Breast epithelium (tissue), 4 donors: ENCODE results near the gene WTAP. TPM values are rescaled to one million over a fixed set of nuclear protein-coding genes. Genes with fewer than 3 reads are reported as not detected.
"Not testable (repeated sequence)": the region's sequence is repeated elsewhere in the genome, so short reads cannot be mapped to it uniquely, and the experiment has no call there.

ENCODE experiments used
- DNase-seq, 2 donors: peaks; one replicate each; pipeline ENCODE4 v3.0.0-alpha.2; 2019; ENCODE audit warnings: low spot score in 2 of 2
- H3K27ac ChIP-seq, 2 donors: fragments of 200-600 bp; sonication (generic) in 1 of 2; one replicate each; pipeline ENCODE4 v1.5.1; 2016 to 2019; ENCODE audit warnings: mild to moderate bottlenecking in 1 of 2
- H3K27me3 ChIP-seq, 2 donors: fragments of 200-600 bp; sonication (generic) in 1 of 2; one replicate each; pipeline versions ENCODE4 v1.5.1 to v1.6.0; 2017 to 2019; ENCODE audit warnings: control low read depth in 1 of 2, mild to moderate bottlenecking in 1 of 2
- H3K36me3 ChIP-seq: fragments of 200-600 bp; one replicate; pipeline ENCODE4 v1.5.1; 2019
- H3K4me1 ChIP-seq, 2 donors: fragments of 200-600 bp; sonication (generic); one replicate each; pipeline ENCODE4 v1.5.1; 2016 to 2019; ENCODE audit warnings: control low read depth in 1 of 2
- H3K4me3 ChIP-seq, 3 donors: fragments of 200-600 bp; sonication (generic); 1 replicate in 2 of 3; 2 replicates in 1 of 3; pipeline ENCODE4 v1.5.1; 2016 to 2019; ENCODE audit warnings: mild to moderate bottlenecking in 3 of 3, moderate library complexity in 2 of 3
- H3K9me3 ChIP-seq, 2 donors: fragments of 200-600 bp; sonication (generic) in 1 of 2; one replicate each; pipeline ENCODE4 v1.5.1; 2016 to 2019; ENCODE audit warnings: control low read depth in 1 of 2
- CTCF ChIP-seq, 3 donors: fragments of 450-650 bp; IDR thresholded peaks; one replicate each; pipeline ENCODE4 v1.5.1; 2016 to 2017; ENCODE audit warnings: antibody characterized with exemption in 3 of 3, mild to moderate bottlenecking in 3 of 3, moderate library complexity in 3 of 3
- POLR2A ChIP-seq: fragments of 450-650 bp; IDR thresholded peaks from one replicate; pipeline ENCODE4 v1.6.1; 2016; ENCODE audit warnings: antibody characterized with exemption, mild to moderate bottlenecking, moderate library complexity
- POLR2AphosphoS5 ChIP-seq, 3 donors: sonication (generic); formaldehyde crosslinking; IDR thresholded peaks; one replicate each; pipeline ENCODE4 v1.6.1; 2017; ENCODE audit warnings: antibody characterized with exemption in 3 of 3
- intact Hi-C: fragments of 100-400 bp; cut with DNase I; formaldehyde crosslinking; loops from one replicate; pipeline ENCODE4 v1.15.1; 2023; ENCODE audit warnings: low total_unique reads
- total RNA-seq, 3 donors: library from RNA; depleted of rRNA; stranded (reverse); fragments of >200 nt; gene quantifications; one replicate each; pipeline ENCODE4 v1.1.0, GENCODE V29; 2016

WTAP gene
- total RNA-seq, 3 donors from 2014 or later = 115 to 153 (median 116) TPM

- H3K4me1 ChIP-seq = peaks cover 0 to 11% of the 10 kb centered on the region in 2 donors
Measured at GRCh38 chr6:159693894-159694545, 33.3 kb upstream of the WTAP start.

GRCh38 chr6:159695984-159696383, 31.3 kb upstream of the WTAP start:
- intact Hi-C loops = no loop called here
- TF ChIP-seq CTCF (IDR thresholded peaks at IDR 0.05) = no peak
- no peak for TF ChIP-seq POLR2A
- no peak for TF ChIP-seq POLR2AphosphoS5 (IDR thresholded peaks at IDR 0.05)
- Histone ChIP-seq H3K36me3 (no peaks in the 10 kb centered on the region), H3K4me3 (no peak overlapping the region), H3K27ac (no peak overlapping the region), H3K9me3 (no peaks in the 10 kb centered on the region), H3K4me1 (peaks cover 0 to 5% of the 10 kb centered on the region in 2 donors), H3K27me3 (no peaks in the 10 kb centered on the region)
- no peak for DNase-seq

More at GRCh38 chr6:159693894-159694545, 33.3 kb upstream of the WTAP start:
- intact Hi-C loops = loop anchor here (2.0 to 5.0 kb wide), 2 partner anchors 33 to 93 kb away; partner anchors contain the start of genes TCP1 and WTAP
- H3K4me3 ChIP-seq = peak overlapping the region; percentile 94 to 95 (median 95)
- TF ChIP-seq POLR2A = no peak
- TF ChIP-seq POLR2AphosphoS5 (IDR thresholded peaks at IDR 0.05) = peak in 2 of 3 donors; percentile 56 to 78
- no peak for TF ChIP-seq CTCF (IDR thresholded peaks at IDR 0.05)
- peak overlapping the region; percentile 93 to 97 for H3K27ac ChIP-seq
- DNase-seq = no peak
- no peaks in the 10 kb centered on the region for H3K36me3 ChIP-seq
- H3K9me3 ChIP-seq = no peaks in the 10 kb centered on the region
- no peaks in the 10 kb centered on the region for H3K27me3 ChIP-seq

- H3K4me1 ChIP-seq = no peaks in the 10 kb centered on the region
- no peaks in the 10 kb centered on the region for H3K9me3 ChIP-seq
- no peaks in the 10 kb centered on the region for H3K27me3 ChIP-seq
- H3K4me3 ChIP-seq = peak overlapping the region in 1 of 3 donors; percentile 36
- intact Hi-C loops = no loop called here
- TF ChIP-seq POLR2AphosphoS5 (IDR thresholded peaks at IDR 0.05) = no peak
- TF ChIP-seq CTCF (IDR thresholded peaks at IDR 0.05) = no peak
- TF ChIP-seq POLR2A = no peak
- no peak for DNase-seq
- H3K27ac ChIP-seq = peak overlapping the region; percentile 85 to 94
- H3K36me3 ChIP-seq = no peaks in the 10 kb centered on the region
Measured at GRCh38 chr6:159700970-159701369, 26.3 kb upstream of the WTAP start.

- no peaks in the 10 kb centered on the region for H3K36me3 ChIP-seq
- peak; percentile 37 to 50 (median 43) for TF ChIP-seq POLR2AphosphoS5 (IDR thresholded peaks at IDR 0.05)
- peak in 1 of 3 donors; percentile 8 for TF ChIP-seq CTCF (IDR thresholded peaks at IDR 0.05)
- TF ChIP-seq POLR2A = no peak
- H3K9me3 ChIP-seq = no peaks in the 10 kb centered on the region
- peak overlapping the region; percentile 85 to 94 for H3K27ac ChIP-seq
- intact Hi-C loops = no loop called here
- H3K4me3 ChIP-seq = no peak overlapping the region
- no peaks in the 10 kb centered on the region for H3K27me3 ChIP-seq
- no peaks in the 10 kb centered on the region for H3K4me1 ChIP-seq
- no peak for DNase-seq
Measured at GRCh38 chr6:159701413-159701999, 25.8 kb upstream of the WTAP start.

GRCh38 chr6:159710603-159711002, 16.7 kb upstream of the WTAP start:
- H3K4me3 ChIP-seq, H3K27me3 ChIP-seq, H3K27ac ChIP-seq, intact Hi-C loops, H3K36me3 ChIP-seq, DNase-seq, H3K9me3 ChIP-seq: not testable (repeated sequence)
- H3K4me1 ChIP-seq = peaks cover 5 to 12% of the 10 kb centered on the region in 2 donors

- H3K4me3 ChIP-seq, H3K36me3 ChIP-seq, H3K27me3 ChIP-seq, DNase-seq, intact Hi-C loops, H3K27ac ChIP-seq, H3K9me3 ChIP-seq: not testable (repeated sequence)
- peaks cover 6 to 15% of the 10 kb centered on the region in 2 donors for H3K4me1 ChIP-seq
Measured at GRCh38 chr6:159712389-159712788, 14.9 kb upstream of the WTAP start.
